GM12892 (cell line): Measurements from ENCODE around the gene GIPC3.

Experiments used
- POLR2A ChIP-seq: IDR thresholded peaks from 2 replicates; pipeline ENCODE4 v1.6.1; 2011; ENCODE audit warnings: low read depth, low read length, control low read depth
- POLR2AphosphoS5 ChIP-seq: IDR thresholded peaks from 2 replicates; pipeline ENCODE4 v1.6.1; 2011; ENCODE audit warnings: low read depth, low read length, control low read depth
- TAF1 ChIP-seq: IDR thresholded peaks from 2 replicates; pipeline ENCODE4 v1.6.1; 2011; ENCODE audit warnings: low read depth, mild to moderate bottlenecking, control low read depth, low read length, borderline replicate concordance

DNA sequence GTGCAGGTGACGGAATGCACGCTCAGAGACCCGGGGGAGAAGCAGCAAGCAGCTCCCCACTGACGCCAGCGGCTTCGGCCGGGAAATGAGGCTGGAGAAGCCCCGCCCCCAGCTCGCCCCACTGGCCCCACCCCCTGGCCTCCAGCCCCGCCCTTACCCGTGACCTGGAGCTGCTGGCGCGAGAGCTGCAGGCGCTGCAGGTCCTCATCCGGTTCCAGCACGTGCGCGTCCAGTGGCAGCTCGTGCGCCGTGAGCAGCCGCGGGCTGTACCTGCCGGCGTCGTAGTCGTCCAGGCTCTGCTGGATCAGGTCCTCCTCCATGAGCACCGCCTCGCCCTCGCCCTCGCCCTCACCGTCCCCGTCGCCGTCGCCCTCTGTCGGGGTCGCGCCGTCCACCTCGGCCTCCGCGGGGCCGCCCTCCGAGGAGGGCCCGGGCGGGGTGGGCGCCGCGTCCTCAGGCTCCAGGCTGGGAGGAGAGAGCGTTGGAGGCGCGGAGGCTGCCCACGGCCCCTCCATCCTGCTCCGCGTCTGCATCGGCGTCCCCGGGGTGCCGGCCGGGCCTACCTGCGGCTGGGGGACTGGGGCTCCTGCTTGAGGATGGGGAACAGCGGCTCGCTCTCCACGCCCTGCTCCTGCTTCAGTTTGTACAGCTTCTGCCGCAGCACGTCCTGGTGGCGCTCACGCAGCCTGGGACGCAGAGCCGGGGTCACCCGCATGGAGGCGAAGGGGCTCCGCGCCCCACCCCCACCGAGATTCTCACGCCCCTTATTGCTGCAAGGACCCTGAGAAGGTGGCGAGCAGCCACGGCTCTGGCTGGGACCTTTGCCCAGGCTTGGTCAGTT lies 27.8 kb downstream of the GIPC3 start:
- no peak for TF ChIP-seq TAF1
- TF ChIP-seq POLR2AphosphoS5 = no peak
- no peak for TF ChIP-seq POLR2A
